GM23338 (cell line): ENCODE measurements around the gene ZNF148. TPM values are rescaled to one million over a fixed set of nuclear protein-coding genes. Genes with fewer than 3 reads are reported as not detected.
A peak's percentile ranks its signal among the peaks of the same experiment; 100 is the strongest.

Experiments used
- ATAC-seq: fragments of 200-7000 bp; cut with Tn5 transposase; 3 replicates; pipeline ENCODE4 v1.9.1; 2020
- DNase-seq: peaks from one replicate; pipeline ENCODE4 v3.0.0-alpha.2; 2015; ENCODE audit warnings: low spot score
- H2AFZ ChIP-seq: fragments of 200-600 bp; sonication (generic); 2 replicates; pipeline ENCODE4 v1.8.0; 2016; ENCODE audit warnings: antibody characterized with exemption, mild to moderate bottlenecking, moderate library complexity
- H3F3A ChIP-seq: fragments of 200-600 bp; sonication (generic); replicated peaks from 2 replicates; pipeline ENCODE4 v1.8.0; 2017; ENCODE audit warnings: antibody characterized with exemption, mixed run types, low read depth
- H3K27ac ChIP-seq: fragments of 200-600 bp; sonication (generic); 2 replicates; pipeline ENCODE4 v1.6.1; 2016; ENCODE audit warnings: low read depth
- H3K27me3 ChIP-seq: fragments of 200-600 bp; sonication (generic); 2 replicates; pipeline ENCODE4 v1.8.0; 2016; ENCODE audit warnings: mild to moderate bottlenecking, mixed run types, moderate library complexity; ENCODE audit not compliant: insufficient read depth
- H3K36me3 ChIP-seq: fragments of 200-600 bp; sonication (generic); 2 replicates; pipeline ENCODE4 v1.8.0; 2016; ENCODE audit warnings: mild to moderate bottlenecking; ENCODE audit not compliant: insufficient read depth
- H3K4me1 ChIP-seq: fragments of 200-600 bp; sonication (generic); 2 replicates; pipeline ENCODE4 v1.8.0; 2016; ENCODE audit warnings: mild to moderate bottlenecking, moderate library complexity; ENCODE audit not compliant: insufficient read depth
- H3K4me2 ChIP-seq: fragments of 200-600 bp; sonication (generic); 2 replicates; pipeline ENCODE4 v1.7.1; 2017; ENCODE audit warnings: mixed run types
- H3K4me3 ChIP-seq: fragments of 200-600 bp; sonication (generic); 2 replicates; pipeline ENCODE4 v1.6.1; 2016; ENCODE audit warnings: mixed run types
- H3K79me2 ChIP-seq: fragments of 200-600 bp; sonication (generic); replicated peaks from 2 replicates; pipeline ENCODE4 v1.8.0; 2017; ENCODE audit warnings: mild to moderate bottlenecking; ENCODE audit not compliant: insufficient read depth
- H3K9me2 ChIP-seq: fragments of 200-600 bp; sonication (generic); 2 replicates; pipeline ENCODE4 v1.8.0; 2017; ENCODE audit not compliant: insufficient read depth
- H4K20me1 ChIP-seq: fragments of 200-600 bp; sonication (generic); replicated peaks from 2 replicates; pipeline ENCODE4 v1.8.0; 2017; ENCODE audit warnings: mild to moderate bottlenecking; ENCODE audit not compliant: insufficient read depth
- H3K27ac Mint-ChIP-seq: 2 replicates; pipeline ENCODE4 v1.8.0; 2020; ENCODE audit warnings: inconsistent platforms, mild to moderate bottlenecking, moderate library complexity, mixed read lengths
- H3K27me3 Mint-ChIP-seq: 3 replicates; pipeline ENCODE4 v1.8.0; 2022; ENCODE audit warnings: low read depth, mild to moderate bottlenecking, moderate library complexity, mixed read lengths, inconsistent platforms; ENCODE audit not compliant: insufficient read depth, poor library complexity
- H3K36me3 Mint-ChIP-seq: 3 replicates; pipeline ENCODE4 v1.8.0; 2021; ENCODE audit warnings: low read depth, mild to moderate bottlenecking, inconsistent platforms, moderate library complexity, mixed read lengths
- H3K4me1 Mint-ChIP-seq: 3 replicates; pipeline ENCODE4 v1.8.0; 2020; ENCODE audit warnings: mild to moderate bottlenecking, inconsistent platforms, mixed read lengths
- H3K4me3 Mint-ChIP-seq: 3 replicates; pipeline ENCODE4 v1.8.0; 2021; ENCODE audit warnings: moderate library complexity, mild to moderate bottlenecking, inconsistent platforms, mixed read lengths
- H3K9me3 Mint-ChIP-seq: 3 replicates; pipeline ENCODE4 v1.8.0; 2020; ENCODE audit warnings: moderate library complexity, mild to moderate bottlenecking, inconsistent platforms, mixed read lengths
- CREB1 ChIP-seq: fragments of 250-450 bp; sonication (Bioruptor Pico); IDR thresholded peaks from 2 replicates; pipeline ENCODE4 v1.5.0; 2020; ENCODE audit warnings: low read depth, mild to moderate bottlenecking, moderate library complexity
- EZH2 ChIP-seq: fragments of 200-600 bp; sonication (generic); IDR thresholded peaks from one replicate; pipeline ENCODE4 v1.8.0; 2017; ENCODE audit warnings: antibody characterized with exemption, mild to moderate bottlenecking, low read depth; ENCODE audit not compliant: unreplicated experiment
- EZH2phosphoT487 ChIP-seq: fragments of 200-600 bp; sonication (generic); IDR thresholded peaks from one replicate; pipeline ENCODE4 v1.8.1; 2018; ENCODE audit warnings: antibody characterized with exemption; ENCODE audit not compliant: unreplicated experiment
- JUNB ChIP-seq: IDR thresholded peaks from one replicate; pipeline ENCODE4 v1.6.1; 2016; ENCODE audit warnings: antibody characterized with exemption; ENCODE audit not compliant: unreplicated experiment
- POLR2AphosphoS5 ChIP-seq: IDR thresholded peaks from 2 replicates; pipeline ENCODE4 v1.6.1; 2016; ENCODE audit warnings: antibody characterized with exemption, low read depth
- STAT1 ChIP-seq: IDR thresholded peaks from one replicate; pipeline ENCODE4 v1.6.1; 2016; ENCODE audit warnings: antibody characterized with exemption; ENCODE audit not compliant: unreplicated experiment
- ZNF114 ChIP-seq: fragments of 250-450 bp; sonication (Bioruptor Pico); IDR thresholded peaks from 2 replicates; pipeline ENCODE4 v1.5.0; 2020; ENCODE audit warnings: mild to moderate bottlenecking, moderate library complexity
- ZNF331 ChIP-seq: fragments of 250-450 bp; sonication (Bioruptor Pico); IDR thresholded peaks from 2 replicates; pipeline ENCODE4 v1.5.0; 2020; ENCODE audit warnings: low read depth, mild to moderate bottlenecking, moderate library complexity
- polyA plus RNA-seq: library from polyadenylated mRNA; unstranded; fragments of >200 nt; fragmentation: Nextera tagmentation; extraction: Ambion mirVana; gene quantifications from 2 replicates; pipeline ENCODE4 v1.2.1, GENCODE V29; 2016
- total RNA-seq: library from RNA; depleted of rRNA; stranded (reverse); fragments of >200 nt; shearing (Covaris generic); gene quantifications from 2 replicates; pipeline ENCODE4 v1.2.3, GENCODE V29; 2014
- TF ChIP-seq, protein P1 (sequence below), 2 experiments: fragments of 200-600 bp in 1 of 2; sonication (generic) in 1 of 2; conservative IDR thresholded peaks; 2 replicates each; pipeline versions ENCODE4 v1.5.1 to v1.6.1; 2016 to 2017; ENCODE audit warnings: antibody characterized with exemption in 2 of 2, low read depth in 2 of 2, mild to moderate bottlenecking in 2 of 2, moderate library complexity in 1 of 2
- TF ChIP-seq, protein P2 (sequence below): IDR thresholded peaks from 2 replicates; pipeline ENCODE4 v1.6.1; 2016; ENCODE audit warnings: antibody characterized with exemption
- TF ChIP-seq, protein P3 (sequence below): IDR thresholded peaks from one replicate; pipeline ENCODE4 v1.6.1; 2018; ENCODE audit warnings: antibody characterized with exemption; ENCODE audit not compliant: unreplicated experiment
- TF ChIP-seq, protein P4 (sequence below): fragments of 250-450 bp; sonication (Bioruptor Pico); IDR thresholded peaks from 2 replicates; pipeline ENCODE4 v1.5.0; 2020; ENCODE audit warnings: mild to moderate bottlenecking, moderate library complexity

Gene ZNF148
- total and polyA plus RNA-seq, 2 experiments from 2014 or later, result 13.9 to 16.9 TPM

DNA sequence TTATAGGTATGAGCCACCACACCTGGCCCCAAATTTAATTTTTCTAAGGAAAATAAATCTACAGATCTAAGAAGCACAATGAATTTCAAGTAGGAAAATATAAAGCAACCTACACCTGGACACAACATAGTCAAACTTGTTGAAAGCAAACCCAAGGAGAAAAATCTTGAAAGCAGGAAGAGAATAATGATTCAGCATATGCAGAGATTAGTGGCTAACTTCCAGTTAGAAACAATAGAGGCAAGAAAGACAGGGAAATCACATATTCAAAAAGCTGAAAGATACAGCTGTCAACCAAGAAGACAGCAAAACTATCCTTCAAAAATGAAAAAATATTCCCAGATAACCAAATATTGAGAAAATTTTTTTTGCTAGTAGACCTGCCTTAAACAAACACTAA, 49.4 kb downstream of the ZNF148 start:
- H3K9me3 Mint-ChIP-seq, result no peaks in the 10 kb centered on the region
- H3K4me1 Mint-ChIP-seq, result peaks cover 10% of the 10 kb centered on the region; the same call in 2 of the 3 replicates
- no peaks in the 10 kb centered on the region for H3K36me3 Mint-ChIP-seq
- no peak overlapping the region for H3K4me3 Mint-ChIP-seq
- H3K4me3 ChIP-seq, result no peak overlapping the region
- no peaks in the 10 kb centered on the region for H3K4me1 ChIP-seq
- H3K79me2 ChIP-seq, result peaks cover 2% of the 10 kb centered on the region; the same call in 1 of the 2 replicates
- TF ChIP-seq EZH2, result no peak
- no peak for TF ChIP-seq EZH2phosphoT487
- TF ChIP-seq ZNF331 (CRISPR knock-in tag), result no peak
- no peak for TF ChIP-seq JUNB
- TF ChIP-seq ZNF114 (CRISPR knock-in tag), result no peak
- TF ChIP-seq, protein P1, sequence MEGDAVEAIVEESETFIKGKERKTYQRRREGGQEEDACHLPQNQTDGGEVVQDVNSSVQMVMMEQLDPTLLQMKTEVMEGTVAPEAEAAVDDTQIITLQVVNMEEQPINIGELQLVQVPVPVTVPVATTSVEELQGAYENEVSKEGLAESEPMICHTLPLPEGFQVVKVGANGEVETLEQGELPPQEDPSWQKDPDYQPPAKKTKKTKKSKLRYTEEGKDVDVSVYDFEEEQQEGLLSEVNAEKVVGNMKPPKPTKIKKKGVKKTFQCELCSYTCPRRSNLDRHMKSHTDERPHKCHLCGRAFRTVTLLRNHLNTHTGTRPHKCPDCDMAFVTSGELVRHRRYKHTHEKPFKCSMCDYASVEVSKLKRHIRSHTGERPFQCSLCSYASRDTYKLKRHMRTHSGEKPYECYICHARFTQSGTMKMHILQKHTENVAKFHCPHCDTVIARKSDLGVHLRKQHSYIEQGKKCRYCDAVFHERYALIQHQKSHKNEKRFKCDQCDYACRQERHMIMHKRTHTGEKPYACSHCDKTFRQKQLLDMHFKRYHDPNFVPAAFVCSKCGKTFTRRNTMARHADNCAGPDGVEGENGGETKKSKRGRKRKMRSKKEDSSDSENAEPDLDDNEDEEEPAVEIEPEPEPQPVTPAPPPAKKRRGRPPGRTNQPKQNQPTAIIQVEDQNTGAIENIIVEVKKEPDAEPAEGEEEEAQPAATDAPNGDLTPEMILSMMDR (conservative IDR thresholded peaks at IDR 0.05; ENCODE audit: low read depth in 2 of 2), result no peak
- TF ChIP-seq, protein P2, sequence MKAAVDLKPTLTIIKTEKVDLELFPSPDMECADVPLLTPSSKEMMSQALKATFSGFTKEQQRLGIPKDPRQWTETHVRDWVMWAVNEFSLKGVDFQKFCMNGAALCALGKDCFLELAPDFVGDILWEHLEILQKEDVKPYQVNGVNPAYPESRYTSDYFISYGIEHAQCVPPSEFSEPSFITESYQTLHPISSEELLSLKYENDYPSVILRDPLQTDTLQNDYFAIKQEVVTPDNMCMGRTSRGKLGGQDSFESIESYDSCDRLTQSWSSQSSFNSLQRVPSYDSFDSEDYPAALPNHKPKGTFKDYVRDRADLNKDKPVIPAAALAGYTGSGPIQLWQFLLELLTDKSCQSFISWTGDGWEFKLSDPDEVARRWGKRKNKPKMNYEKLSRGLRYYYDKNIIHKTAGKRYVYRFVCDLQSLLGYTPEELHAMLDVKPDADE, result no peak
- TF ChIP-seq, protein P3, sequence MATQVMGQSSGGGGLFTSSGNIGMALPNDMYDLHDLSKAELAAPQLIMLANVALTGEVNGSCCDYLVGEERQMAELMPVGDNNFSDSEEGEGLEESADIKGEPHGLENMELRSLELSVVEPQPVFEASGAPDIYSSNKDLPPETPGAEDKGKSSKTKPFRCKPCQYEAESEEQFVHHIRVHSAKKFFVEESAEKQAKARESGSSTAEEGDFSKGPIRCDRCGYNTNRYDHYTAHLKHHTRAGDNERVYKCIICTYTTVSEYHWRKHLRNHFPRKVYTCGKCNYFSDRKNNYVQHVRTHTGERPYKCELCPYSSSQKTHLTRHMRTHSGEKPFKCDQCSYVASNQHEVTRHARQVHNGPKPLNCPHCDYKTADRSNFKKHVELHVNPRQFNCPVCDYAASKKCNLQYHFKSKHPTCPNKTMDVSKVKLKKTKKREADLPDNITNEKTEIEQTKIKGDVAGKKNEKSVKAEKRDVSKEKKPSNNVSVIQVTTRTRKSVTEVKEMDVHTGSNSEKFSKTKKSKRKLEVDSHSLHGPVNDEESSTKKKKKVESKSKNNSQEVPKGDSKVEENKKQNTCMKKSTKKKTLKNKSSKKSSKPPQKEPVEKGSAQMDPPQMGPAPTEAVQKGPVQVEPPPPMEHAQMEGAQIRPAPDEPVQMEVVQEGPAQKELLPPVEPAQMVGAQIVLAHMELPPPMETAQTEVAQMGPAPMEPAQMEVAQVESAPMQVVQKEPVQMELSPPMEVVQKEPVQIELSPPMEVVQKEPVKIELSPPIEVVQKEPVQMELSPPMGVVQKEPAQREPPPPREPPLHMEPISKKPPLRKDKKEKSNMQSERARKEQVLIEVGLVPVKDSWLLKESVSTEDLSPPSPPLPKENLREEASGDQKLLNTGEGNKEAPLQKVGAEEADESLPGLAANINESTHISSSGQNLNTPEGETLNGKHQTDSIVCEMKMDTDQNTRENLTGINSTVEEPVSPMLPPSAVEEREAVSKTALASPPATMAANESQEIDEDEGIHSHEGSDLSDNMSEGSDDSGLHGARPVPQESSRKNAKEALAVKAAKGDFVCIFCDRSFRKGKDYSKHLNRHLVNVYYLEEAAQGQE, result no peak
- TF ChIP-seq STAT1, result no peak
- no peak for TF ChIP-seq CREB1 (CRISPR knock-in tag)
- no peak for TF ChIP-seq POLR2AphosphoS5
- TF ChIP-seq, protein P4, sequence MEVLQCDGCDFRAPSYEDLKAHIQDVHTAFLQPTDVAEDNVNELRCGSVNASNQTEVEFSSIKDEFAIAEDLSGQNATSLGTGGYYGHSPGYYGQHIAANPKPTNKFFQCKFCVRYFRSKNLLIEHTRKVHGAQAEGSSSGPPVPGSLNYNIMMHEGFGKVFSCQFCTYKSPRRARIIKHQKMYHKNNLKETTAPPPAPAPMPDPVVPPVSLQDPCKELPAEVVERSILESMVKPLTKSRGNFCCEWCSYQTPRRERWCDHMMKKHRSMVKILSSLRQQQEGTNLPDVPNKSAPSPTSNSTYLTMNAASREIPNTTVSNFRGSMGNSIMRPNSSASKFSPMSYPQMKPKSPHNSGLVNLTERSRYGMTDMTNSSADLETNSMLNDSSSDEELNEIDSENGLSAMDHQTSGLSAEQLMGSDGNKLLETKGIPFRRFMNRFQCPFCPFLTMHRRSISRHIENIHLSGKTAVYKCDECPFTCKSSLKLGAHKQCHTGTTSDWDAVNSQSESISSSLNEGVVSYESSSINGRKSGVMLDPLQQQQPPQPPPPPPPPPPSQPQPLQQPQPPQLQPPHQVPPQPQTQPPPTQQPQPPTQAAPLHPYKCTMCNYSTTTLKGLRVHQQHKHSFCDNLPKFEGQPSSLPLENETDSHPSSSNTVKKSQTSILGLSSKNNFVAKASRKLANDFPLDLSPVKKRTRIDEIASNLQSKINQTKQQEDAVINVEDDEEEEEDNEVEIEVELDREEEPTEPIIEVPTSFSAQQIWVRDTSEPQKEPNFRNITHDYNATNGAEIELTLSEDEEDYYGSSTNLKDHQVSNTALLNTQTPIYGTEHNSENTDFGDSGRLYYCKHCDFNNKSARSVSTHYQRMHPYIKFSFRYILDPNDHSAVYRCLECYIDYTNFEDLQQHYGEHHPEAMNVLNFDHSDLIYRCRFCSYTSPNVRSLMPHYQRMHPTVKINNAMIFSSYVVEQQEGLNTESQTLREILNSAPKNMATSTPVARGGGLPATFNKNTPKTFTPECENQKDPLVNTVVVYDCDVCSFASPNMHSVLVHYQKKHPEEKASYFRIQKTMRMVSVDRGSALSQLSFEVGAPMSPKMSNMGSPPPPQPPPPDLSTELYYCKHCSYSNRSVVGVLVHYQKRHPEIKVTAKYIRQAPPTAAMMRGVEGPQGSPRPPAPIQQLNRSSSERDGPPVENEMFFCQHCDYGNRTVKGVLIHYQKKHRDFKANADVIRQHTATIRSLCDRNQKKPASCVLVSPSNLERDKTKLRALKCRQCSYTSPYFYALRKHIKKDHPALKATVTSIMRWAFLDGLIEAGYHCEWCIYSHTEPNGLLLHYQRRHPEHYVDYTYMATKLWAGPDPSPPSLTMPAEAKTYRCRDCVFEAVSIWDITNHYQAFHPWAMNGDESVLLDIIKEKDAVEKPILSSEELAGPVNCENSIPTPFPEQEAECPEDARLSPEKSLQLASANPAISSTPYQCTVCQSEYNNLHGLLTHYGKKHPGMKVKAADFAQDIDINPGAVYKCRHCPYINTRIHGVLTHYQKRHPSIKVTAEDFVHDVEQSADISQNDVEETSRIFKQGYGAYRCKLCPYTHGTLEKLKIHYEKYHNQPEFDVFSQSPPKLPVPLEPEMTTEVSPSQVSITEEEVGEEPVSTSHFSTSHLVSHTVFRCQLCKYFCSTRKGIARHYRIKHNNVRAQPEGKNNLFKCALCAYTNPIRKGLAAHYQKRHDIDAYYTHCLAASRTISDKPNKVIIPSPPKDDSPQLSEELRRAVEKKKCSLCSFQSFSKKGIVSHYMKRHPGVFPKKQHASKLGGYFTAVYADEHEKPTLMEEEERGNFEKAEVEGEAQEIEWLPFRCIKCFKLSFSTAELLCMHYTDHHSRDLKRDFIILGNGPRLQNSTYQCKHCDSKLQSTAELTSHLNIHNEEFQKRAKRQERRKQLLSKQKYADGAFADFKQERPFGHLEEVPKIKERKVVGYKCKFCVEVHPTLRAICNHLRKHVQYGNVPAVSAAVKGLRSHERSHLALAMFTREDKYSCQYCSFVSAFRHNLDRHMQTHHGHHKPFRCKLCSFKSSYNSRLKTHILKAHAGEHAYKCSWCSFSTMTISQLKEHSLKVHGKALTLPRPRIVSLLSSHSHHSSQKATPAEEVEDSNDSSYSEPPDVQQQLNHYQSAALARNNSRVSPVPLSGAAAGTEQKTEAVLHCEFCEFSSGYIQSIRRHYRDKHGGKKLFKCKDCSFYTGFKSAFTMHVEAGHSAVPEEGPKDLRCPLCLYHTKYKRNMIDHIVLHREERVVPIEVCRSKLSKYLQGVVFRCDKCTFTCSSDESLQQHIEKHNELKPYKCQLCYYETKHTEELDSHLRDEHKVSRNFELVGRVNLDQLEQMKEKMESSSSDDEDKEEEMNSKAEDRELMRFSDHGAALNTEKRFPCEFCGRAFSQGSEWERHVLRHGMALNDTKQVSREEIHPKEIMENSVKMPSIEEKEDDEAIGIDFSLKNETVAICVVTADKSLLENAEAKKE (CRISPR knock-in tag), result no peak
- H4K20me1 ChIP-seq, result no peaks in the 10 kb centered on the region
- H3K4me2 ChIP-seq, result no peak overlapping the region
- no peak overlapping the region for H2AFZ ChIP-seq
- DNase-seq (no peak), ATAC-seq (no peak)
- no peaks in the 10 kb centered on the region for H3K27me3 Mint-ChIP-seq
- no peaks in the 10 kb centered on the region for H3K36me3 ChIP-seq
- peak overlapping the region; percentile 66 for H3K27ac Mint-ChIP-seq
- no peaks in the 10 kb centered on the region for H3K9me2 ChIP-seq
- H3K27ac ChIP-seq, result no peak overlapping the region; the same call in 1 of the 2 replicates
- no peaks in the 10 kb centered on the region for H3F3A ChIP-seq
- H3K27me3 ChIP-seq, result no peaks in the 10 kb centered on the region
